ENCODE results near the gene HDHD2.

Gene HDHD2

DNA sequence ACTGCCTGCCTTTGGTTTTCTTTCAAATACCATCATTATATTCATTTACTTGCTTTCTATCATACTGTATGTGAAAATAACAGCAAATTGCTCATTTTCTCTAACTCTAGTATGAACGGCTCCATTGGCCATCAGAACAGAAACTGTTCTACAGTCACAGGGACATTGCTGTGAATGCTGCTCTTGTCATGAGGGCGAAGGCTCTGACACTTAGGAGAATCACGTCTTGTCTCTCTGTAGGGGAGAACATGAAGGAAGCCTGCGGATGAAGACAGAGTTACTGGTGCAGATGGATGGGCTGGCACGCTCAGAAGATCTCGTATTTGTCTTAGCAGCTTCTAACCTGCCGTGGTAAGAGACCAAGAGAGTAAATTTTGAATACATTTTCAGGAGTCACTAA is 73.2 kb downstream of the HDHD2 start:
- Histone ChIP-seq H3K9ac (ENCODE audit: low read depth, low read length, poor library complexity, severe bottlenecking) (no peak overlapping the region), H3K9me2 (replicated peaks; ENCODE audit: low read depth, low read length) (no peaks in the 10 kb centered on the region), H3K79me2 (ENCODE audit: insufficient read depth, low read length) (no peaks in the 10 kb centered on the region), H2AFZ (ENCODE audit: low read length) (no peak overlapping the region), H3K9me3 (ENCODE audit: insufficient read depth, low read depth, low read length) (no peaks in the 10 kb centered on the region), H3K4me1 (ENCODE audit: insufficient read depth, low read length, poor library complexity, severe bottlenecking) (peaks cover 18% of the 10 kb centered on the region), H4K20me1 (ENCODE audit: insufficient read depth, low read length, poor library complexity, severe bottlenecking) (no peaks in the 10 kb centered on the region), H3F3A (ENCODE audit: low read depth) (no peaks in the 10 kb centered on the region), H3K36me3 (ENCODE audit: insufficient read depth, low read length) (no peaks in the 10 kb centered on the region), H3K27me3 (ENCODE audit: insufficient read depth, low read length, poor library complexity, severe bottlenecking) (no peaks in the 10 kb centered on the region), H3K4me3 (ENCODE audit: low read length, poor library complexity, severe bottlenecking) (no peak overlapping the region), H3K4me2 (ENCODE audit: low read depth, low read length, poor library complexity, severe bottlenecking) (no peak overlapping the region)
- no peak for TF ChIP-seq CTCF (conservative IDR thresholded peaks at IDR 0.05; ENCODE audit: low read length)
- no peak for TF ChIP-seq EZH2phosphoT487 (IDR thresholded peaks at IDR 0.05; ENCODE audit: borderline replicate concordance)

DNA sequence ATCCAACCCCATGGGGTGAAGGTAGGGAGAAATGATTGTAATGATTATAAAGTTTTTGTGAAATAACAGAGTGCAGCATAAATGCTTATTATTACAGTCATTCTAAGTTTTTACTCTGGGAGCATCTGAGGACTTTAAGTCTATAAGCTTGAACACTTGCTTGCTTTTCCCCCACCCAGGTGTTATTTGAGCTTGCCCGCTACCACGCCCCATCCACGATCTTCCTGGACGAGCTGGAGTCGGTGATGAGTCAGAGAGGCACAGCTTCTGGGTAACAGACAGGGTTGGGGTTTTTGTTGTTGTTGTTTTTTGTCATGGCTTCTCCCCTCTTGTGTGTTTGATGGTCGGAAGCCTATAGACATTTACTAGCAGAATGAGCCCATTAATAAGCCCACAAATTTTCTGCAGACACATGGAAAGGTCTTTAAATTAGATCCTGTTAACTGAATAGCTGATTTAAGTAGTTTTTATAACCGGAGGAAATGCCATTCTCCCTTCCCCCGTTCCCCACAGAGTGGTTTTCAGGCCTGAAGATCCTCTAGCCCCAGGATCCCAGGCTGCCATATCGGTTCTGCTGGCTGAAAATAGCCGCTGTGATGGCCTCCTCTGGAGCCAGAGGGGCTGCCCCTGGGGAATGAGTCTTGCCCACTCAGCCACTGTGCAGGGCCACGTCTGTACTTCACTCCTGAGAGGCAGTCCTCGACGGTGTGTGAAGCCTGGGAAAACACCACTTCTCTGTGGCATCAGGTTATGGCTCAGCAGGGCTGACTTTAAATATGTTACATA is 75.0 kb downstream of the HDHD2 start:
- Histone ChIP-seq H3K9ac (ENCODE audit: low read depth, low read length, poor library complexity, severe bottlenecking) (no peak overlapping the region), H3K9me2 (replicated peaks; ENCODE audit: low read depth, low read length) (no peaks in the 10 kb centered on the region), H3K4me2 (ENCODE audit: low read depth, low read length, poor library complexity, severe bottlenecking) (peak overlapping the region; percentile 36), H3K9me3 (ENCODE audit: insufficient read depth, low read depth, low read length) (no peaks in the 10 kb centered on the region), H3K36me3 (ENCODE audit: insufficient read depth, low read length) (no peaks in the 10 kb centered on the region), H2AFZ (ENCODE audit: low read length) (0 out of 2 replicates have a peak overlapping the region, but pooled peaks have one; percentile 56), H4K20me1 (ENCODE audit: insufficient read depth, low read length, poor library complexity, severe bottlenecking) (no peaks in the 10 kb centered on the region), H3K4me3 (ENCODE audit: low read length, poor library complexity, severe bottlenecking) (no peak overlapping the region), H3F3A (ENCODE audit: low read depth) (no peaks in the 10 kb centered on the region), H3K79me2 (ENCODE audit: insufficient read depth, low read length) (no peaks in the 10 kb centered on the region), H3K4me1 (ENCODE audit: insufficient read depth, low read length, poor library complexity, severe bottlenecking) (peaks cover 18% of the 10 kb centered on the region), H3K27me3 (ENCODE audit: insufficient read depth, low read length, poor library complexity, severe bottlenecking) (no peaks in the 10 kb centered on the region)
- TF ChIP-seq CTCF (conservative IDR thresholded peaks at IDR 0.05; ENCODE audit: low read length) (no peak), EZH2phosphoT487 (IDR thresholded peaks at IDR 0.05; ENCODE audit: borderline replicate concordance) (no peak)

GRCh38 chr18:47067648-47068047 is 82.7 kb downstream of the HDHD2 start:
- no peak overlapping the region for H3K9ac ChIP-seq (ENCODE audit: low read depth, low read length, poor library complexity, severe bottlenecking)
- no peaks in the 10 kb centered on the region for H3K9me2 ChIP-seq (replicated peaks; ENCODE audit: low read depth, low read length)
- H3K4me2 ChIP-seq (ENCODE audit: low read depth, low read length, poor library complexity, severe bottlenecking): no peak overlapping the region
- no peaks in the 10 kb centered on the region for H3K36me3 ChIP-seq (ENCODE audit: insufficient read depth, low read length)
- no peaks in the 10 kb centered on the region for H3K79me2 ChIP-seq (ENCODE audit: insufficient read depth, low read length)
- no peak for TF ChIP-seq EZH2phosphoT487 (IDR thresholded peaks at IDR 0.05; ENCODE audit: borderline replicate concordance)
- no peak for TF ChIP-seq CTCF (conservative IDR thresholded peaks at IDR 0.05; ENCODE audit: low read length)
- H4K20me1 ChIP-seq (ENCODE audit: insufficient read depth, low read length, poor library complexity, severe bottlenecking): no peaks in the 10 kb centered on the region
- no peaks in the 10 kb centered on the region for H3K27me3 ChIP-seq (ENCODE audit: insufficient read depth, low read length, poor library complexity, severe bottlenecking)
- H2AFZ ChIP-seq (ENCODE audit: low read length): no peak overlapping the region
- peaks cover 2% of the 10 kb centered on the region for H3K4me1 ChIP-seq (ENCODE audit: insufficient read depth, low read length, poor library complexity, severe bottlenecking)
- H3F3A ChIP-seq (ENCODE audit: low read depth): peaks cover 3% of the 10 kb centered on the region; the same call in 1 of the 2 replicates
- H3K4me3 ChIP-seq (ENCODE audit: low read length, poor library complexity, severe bottlenecking): no peak overlapping the region
- no peaks in the 10 kb centered on the region for H3K9me3 ChIP-seq (ENCODE audit: insufficient read depth, low read depth, low read length)
